ENCODE measurements around the gene CLIC4. TPM values are rescaled to one million over a fixed set of nuclear protein-coding genes. Genes with fewer than 3 reads are reported as not detected.

CLIC4 gene
- total RNA-seq, 1 donor from 2014 or later: 325 TPM

DNA sequence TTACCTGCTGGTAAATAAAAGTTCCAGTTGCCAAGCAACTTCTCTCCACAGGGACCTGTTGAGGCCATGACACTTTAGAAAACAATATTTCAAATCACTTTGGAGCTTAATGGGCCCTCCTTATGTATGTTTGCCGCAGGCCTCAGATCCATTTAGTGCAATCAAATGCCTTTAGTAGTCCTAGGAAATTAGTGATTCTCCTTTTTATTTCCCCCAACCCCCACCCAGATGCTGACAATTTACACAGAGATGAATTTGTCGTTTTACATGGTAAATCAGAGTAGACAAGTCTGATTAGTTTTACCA is 83.6 kb downstream of the CLIC4 start:
- Histone ChIP-seq H3K27ac (replicated peaks) (peak overlapping the region; percentile 44), H3K27me3 (ENCODE audit: low read depth) (no peaks in the 10 kb centered on the region), H3K9me3 (replicated peaks) (no peaks in the 10 kb centered on the region), H3K4me3 (peak overlapping the region; percentile 0), H3K4me1 (peaks cover 76% of the 10 kb centered on the region), H3K36me3 (peaks cover 7% of the 10 kb centered on the region)
- intact Hi-C loops (cut with micrococcal nuclease): no loop called here
- TF ChIP-seq, protein P1, sequence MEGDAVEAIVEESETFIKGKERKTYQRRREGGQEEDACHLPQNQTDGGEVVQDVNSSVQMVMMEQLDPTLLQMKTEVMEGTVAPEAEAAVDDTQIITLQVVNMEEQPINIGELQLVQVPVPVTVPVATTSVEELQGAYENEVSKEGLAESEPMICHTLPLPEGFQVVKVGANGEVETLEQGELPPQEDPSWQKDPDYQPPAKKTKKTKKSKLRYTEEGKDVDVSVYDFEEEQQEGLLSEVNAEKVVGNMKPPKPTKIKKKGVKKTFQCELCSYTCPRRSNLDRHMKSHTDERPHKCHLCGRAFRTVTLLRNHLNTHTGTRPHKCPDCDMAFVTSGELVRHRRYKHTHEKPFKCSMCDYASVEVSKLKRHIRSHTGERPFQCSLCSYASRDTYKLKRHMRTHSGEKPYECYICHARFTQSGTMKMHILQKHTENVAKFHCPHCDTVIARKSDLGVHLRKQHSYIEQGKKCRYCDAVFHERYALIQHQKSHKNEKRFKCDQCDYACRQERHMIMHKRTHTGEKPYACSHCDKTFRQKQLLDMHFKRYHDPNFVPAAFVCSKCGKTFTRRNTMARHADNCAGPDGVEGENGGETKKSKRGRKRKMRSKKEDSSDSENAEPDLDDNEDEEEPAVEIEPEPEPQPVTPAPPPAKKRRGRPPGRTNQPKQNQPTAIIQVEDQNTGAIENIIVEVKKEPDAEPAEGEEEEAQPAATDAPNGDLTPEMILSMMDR (IDR thresholded peaks at IDR 0.05; ENCODE audit: borderline replicate concordance): no peak
- no peak for DNase-seq

DNA sequence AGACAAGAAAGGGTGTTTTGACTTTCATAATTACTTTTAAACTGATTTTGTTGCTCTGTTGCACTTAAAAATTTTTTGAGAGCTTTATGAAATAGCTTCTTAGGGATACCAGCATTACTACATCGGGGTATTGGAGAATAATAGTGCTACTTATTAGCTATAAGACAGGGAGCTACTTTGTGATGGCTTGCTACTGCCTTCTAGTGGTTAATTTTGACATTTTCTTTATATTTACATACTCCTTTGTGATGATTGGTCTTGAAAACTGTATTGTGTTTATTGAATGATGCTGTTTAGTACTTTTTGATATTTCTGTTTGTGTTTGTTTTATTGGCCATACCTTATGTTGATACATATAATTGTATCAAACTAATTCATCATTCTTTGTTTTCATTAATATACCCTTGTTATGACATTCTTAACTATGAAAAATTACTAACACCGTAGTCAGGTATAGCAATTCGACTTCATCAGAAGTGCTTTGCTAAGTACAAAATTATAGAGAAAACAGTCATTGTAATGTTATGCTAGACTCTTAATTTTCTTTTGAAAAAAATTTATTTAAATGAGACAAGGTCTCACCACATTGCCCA is 85.5 kb downstream of the CLIC4 start:
- intact Hi-C loops (cut with micrococcal nuclease): loop anchor here (2.0 kb wide), 2 partner anchors 84 to 142 kb away; no protein-coding TSS in a partner anchor
- Histone ChIP-seq H3K36me3 (peaks cover 7% of the 10 kb centered on the region), H3K9me3 (replicated peaks) (no peaks in the 10 kb centered on the region), H3K4me1 (peaks cover 62% of the 10 kb centered on the region), H3K27me3 (ENCODE audit: low read depth) (no peaks in the 10 kb centered on the region), H3K27ac (replicated peaks) (peak overlapping the region; percentile 13), H3K4me3 (no peak overlapping the region)
- DNase-seq: no peak
- TF ChIP-seq, protein P1 (IDR thresholded peaks at IDR 0.05; ENCODE audit: borderline replicate concordance): peak; percentile 94

DNA sequence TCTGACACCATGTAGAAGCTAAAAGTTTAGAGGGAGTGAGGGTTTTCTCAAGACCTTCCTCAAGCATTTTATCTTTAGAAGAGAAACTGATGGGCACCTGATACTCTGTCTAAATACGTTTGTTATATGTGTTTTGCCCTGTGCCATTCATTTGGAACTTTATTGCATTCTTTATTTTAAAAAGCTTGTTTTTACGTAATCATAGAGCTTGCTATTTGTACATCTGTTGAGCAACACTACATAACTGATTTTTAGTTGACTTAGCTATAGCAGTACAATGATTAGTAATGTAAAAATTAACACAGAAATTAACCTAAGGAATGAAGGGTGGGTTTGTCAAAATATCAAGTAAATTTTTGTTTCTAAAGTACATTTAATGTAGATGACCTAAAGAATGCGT is 96.3 kb downstream of the CLIC4 start:
- no peak overlapping the region for H3K4me3 ChIP-seq
- peaks cover 41% of the 10 kb centered on the region for H3K36me3 ChIP-seq
- H3K9me3 ChIP-seq (replicated peaks): no peaks in the 10 kb centered on the region
- no peak overlapping the region for H3K27ac ChIP-seq (replicated peaks)
- no peaks in the 10 kb centered on the region for H3K27me3 ChIP-seq (ENCODE audit: low read depth)
- no peaks in the 10 kb centered on the region for H3K4me1 ChIP-seq
- DNase-seq: no peak
- TF ChIP-seq, protein P1 (IDR thresholded peaks at IDR 0.05; ENCODE audit: borderline replicate concordance): no peak
- intact Hi-C loops (cut with micrococcal nuclease): no loop called here

DNA sequence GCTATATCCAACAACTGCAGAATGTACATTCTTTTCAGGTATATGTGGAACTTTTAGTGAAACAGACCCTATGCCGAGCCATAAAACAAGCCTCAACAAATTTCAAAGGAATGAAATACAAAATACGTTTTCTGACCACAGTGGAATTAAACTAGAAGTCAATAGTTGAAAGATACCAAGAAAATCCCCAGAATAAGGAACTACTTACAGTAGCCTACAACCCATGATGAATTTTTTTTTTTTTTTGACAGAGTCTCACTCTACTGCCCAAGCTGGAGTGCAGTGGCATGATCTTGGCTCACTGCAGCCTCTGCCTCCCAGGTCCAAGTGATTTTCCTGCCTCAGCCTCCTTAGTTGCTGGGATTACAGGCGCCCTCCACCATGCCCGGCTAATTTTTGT is 101.4 kb downstream of the CLIC4 start:
- TF ChIP-seq, protein P1 (IDR thresholded peaks at IDR 0.05; ENCODE audit: borderline replicate concordance): no peak
- Histone ChIP-seq H3K27ac (replicated peaks) (no peak overlapping the region), H3K4me1 (peaks cover 17% of the 10 kb centered on the region), H3K27me3 (ENCODE audit: low read depth) (no peaks in the 10 kb centered on the region), H3K36me3 (peaks cover 25% of the 10 kb centered on the region), H3K9me3 (replicated peaks) (no peaks in the 10 kb centered on the region), H3K4me3 (no peak overlapping the region)
- intact Hi-C loops (cut with micrococcal nuclease): no loop called here
- DNase-seq: no peak

DNA sequence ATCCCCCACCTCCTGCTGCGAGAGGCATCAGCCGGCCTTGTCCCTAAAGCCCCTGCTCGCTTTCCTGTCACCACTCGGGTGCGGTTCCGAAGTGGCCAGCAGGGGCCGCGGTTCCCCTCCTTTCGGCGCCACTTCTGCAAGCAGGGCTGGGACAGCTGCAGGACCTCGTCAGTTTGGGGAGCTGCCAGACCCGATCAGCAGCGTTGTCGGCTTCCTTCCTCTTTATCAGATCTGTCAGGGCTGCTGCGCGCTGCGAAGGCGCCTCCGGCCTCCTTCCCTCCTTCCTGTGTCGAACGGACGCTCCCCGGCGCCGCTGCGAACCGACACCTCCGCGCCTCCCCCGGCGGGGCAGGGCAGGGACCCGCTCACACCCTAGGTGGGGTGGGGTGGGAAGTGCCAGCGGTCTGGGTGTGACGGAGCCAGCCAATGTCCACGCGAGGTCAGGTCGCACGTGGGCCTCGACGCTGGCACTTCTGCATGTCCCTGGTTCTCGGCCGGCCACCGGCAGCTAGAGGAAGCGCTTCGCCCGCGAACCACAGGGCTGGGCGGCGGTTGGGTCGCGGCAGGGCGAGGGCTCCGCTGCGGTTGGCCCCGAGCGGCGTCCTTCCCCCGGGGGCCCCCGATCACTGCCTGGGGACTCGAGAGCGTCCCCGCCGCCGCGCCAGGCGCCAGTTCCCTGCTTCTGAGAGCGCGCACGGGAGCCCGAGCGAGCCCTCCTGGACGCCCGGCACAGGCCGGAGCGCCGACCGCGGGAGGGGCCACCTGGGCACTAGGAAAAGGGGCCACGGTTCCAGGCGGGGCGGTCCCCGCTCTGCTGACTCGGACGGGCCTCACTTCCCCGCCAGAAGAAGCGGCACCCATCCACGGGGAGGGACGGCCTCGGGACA is 103.0 kb downstream of the CLIC4 start:
- DNase-seq: peak; percentile 94
- H3K36me3 ChIP-seq: peaks cover 20% of the 10 kb centered on the region
- H3K27me3 ChIP-seq (ENCODE audit: low read depth): no peaks in the 10 kb centered on the region
- H3K4me1 ChIP-seq: peaks cover 17% of the 10 kb centered on the region
- no peaks in the 10 kb centered on the region for H3K9me3 ChIP-seq (replicated peaks)
- intact Hi-C loops (cut with micrococcal nuclease): no loop called here
- H3K27ac ChIP-seq (replicated peaks): peak overlapping the region; percentile 66
- TF ChIP-seq, protein P1 (IDR thresholded peaks at IDR 0.05; ENCODE audit: borderline replicate concordance): peak; percentile 97
- peak overlapping the region; percentile 70 for H3K4me3 ChIP-seq
